Measurements from ENCODE around the gene TACC3.

The TACC3 gene

DNA sequence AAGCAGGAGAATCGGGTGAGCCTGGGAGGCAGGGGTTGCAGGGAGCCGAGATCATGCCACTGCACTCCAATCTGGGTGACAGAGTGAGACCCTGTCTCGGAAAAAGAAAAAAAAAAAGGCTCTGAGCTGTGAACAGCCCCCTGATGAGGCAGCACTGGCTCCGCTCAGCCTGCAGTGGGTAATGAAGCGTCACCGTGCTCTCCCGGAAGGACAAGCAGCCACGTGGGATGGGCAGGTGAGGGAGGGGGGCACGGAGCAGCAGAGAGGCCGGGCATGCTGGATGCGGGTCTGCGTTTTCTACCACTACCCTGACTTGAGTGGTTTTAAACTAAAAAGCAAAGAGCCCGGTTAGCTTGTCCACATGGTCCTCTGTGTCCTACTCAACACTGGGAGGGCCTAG lies 15.5 kb downstream of the TACC3 start:
- TF ChIP-seq, protein P1, sequence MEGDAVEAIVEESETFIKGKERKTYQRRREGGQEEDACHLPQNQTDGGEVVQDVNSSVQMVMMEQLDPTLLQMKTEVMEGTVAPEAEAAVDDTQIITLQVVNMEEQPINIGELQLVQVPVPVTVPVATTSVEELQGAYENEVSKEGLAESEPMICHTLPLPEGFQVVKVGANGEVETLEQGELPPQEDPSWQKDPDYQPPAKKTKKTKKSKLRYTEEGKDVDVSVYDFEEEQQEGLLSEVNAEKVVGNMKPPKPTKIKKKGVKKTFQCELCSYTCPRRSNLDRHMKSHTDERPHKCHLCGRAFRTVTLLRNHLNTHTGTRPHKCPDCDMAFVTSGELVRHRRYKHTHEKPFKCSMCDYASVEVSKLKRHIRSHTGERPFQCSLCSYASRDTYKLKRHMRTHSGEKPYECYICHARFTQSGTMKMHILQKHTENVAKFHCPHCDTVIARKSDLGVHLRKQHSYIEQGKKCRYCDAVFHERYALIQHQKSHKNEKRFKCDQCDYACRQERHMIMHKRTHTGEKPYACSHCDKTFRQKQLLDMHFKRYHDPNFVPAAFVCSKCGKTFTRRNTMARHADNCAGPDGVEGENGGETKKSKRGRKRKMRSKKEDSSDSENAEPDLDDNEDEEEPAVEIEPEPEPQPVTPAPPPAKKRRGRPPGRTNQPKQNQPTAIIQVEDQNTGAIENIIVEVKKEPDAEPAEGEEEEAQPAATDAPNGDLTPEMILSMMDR (IDR thresholded peaks at IDR 0.05; ENCODE audit: extremely low read depth, missing control alignments), result no peak
- DNase-seq (ENCODE audit: low spot score), result no peak

DNA sequence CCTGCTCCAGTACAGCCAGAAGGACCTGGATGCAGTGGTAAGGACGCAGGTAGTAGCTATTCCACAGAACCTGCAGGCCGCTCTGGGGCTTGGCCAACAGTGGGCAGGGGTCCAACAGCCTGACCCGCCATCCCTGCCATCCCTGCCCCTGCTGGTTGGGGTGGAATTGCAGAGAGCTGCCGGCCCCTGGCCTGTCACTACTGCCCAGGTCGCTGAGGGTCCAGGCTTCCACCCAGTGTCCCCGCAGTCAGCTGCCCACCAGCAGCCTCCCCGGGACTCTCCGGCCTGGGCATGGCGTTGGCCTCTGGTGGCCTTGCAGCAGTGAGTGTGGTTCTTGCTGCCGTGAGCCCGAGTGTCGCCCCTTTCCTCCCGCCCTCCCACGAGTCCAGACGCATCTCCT lies 16.3 kb downstream of the TACC3 start:
- no peak for DNase-seq (ENCODE audit: low spot score)
- TF ChIP-seq, protein P1 (IDR thresholded peaks at IDR 0.05; ENCODE audit: extremely low read depth, missing control alignments), result no peak

DNA sequence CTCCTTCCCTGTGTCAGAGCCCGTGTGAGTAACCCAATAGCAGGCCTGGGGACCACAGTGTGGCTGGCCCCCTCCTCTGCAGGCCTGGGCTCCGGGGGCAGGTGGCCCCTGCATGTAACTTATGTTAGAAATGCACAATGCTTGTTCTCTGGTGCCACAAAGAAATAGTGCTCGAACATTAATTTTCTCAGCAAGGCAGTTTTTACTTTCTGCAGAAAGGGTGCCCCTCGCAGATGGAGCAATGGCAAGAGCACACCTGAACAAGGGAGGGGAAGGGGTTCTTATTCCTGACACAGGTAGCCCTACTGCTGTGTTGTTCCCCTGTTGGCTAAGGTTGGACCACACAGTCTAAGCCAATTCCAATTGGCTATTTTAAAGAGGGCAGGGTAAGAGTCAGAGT lies 17.1 kb downstream of the TACC3 start:
- TF ChIP-seq, protein P1 (IDR thresholded peaks at IDR 0.05; ENCODE audit: extremely low read depth, missing control alignments), result no peak
- DNase-seq (ENCODE audit: low spot score), result no peak

DNA sequence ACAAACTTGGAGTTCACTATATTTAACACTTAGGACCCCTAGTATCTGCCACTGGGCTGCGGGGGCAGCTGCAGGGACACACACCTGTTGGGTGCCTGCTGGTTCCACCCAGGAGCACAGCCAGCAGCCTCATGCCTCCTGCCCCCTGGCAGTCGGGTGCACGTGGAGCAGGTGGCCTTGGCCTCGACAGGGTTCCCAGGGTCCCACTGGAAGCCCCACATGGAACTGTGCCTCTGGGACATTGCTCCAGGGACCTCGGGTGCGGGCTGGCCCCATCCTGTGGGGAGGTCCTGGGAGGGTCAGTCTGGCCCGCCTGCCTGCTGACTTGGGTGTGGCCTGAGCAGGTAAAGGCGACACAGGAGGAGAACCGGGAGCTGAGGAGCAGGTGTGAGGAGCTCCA lies 18.0 kb downstream of the TACC3 start:
- no peak for DNase-seq (ENCODE audit: low spot score)
- TF ChIP-seq, protein P1 (IDR thresholded peaks at IDR 0.05; ENCODE audit: extremely low read depth, missing control alignments), result no peak

DNA sequence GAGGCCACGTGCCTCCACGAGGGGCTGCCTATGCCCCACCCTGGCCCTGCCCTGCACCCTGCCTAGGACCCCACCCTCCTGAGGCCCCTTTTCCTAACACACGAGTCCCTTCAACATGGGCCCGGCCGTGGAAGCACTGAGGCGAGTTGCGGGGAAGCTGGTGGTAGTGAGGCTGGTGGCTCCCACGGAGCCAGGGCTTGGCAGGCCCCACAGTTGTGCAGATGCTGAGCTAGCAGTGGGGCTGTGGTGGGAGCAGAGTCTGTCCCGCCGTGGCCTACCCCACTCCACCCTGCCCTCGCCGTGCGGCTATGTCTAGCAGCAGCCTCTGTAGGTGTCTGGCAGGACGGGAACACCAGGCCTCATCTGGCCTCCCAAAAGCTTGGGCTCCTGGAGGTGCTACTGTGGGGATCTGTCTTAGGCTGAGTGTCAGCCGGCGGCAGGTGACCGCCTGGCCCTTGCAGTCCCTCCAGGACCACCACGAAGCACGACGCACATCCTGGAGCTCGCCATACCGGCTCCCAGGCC lies 18.8 kb downstream of the TACC3 start:
- DNase-seq (ENCODE audit: low spot score), result no peak
- TF ChIP-seq, protein P1 (IDR thresholded peaks at IDR 0.05; ENCODE audit: extremely low read depth, missing control alignments), result no peak

DNA sequence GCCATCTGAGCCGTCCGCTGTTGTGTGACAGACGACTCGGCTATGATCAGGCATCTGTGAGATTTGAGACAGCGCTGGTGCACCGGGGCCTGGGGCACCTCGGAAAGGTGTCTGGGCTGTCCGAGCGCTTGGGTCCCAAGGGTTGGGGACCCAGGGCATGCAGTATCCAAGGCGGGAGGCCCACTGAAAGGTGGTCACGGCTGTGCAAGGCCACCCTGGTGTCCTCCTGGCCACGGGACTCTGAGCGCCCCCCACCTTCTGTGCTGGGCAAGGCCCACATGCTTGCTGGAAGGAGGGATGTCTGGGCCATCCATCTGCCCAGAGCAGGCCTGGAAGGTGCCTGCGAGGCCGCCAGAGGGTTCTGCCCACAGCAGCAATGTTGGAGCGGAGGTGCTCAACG lies 19.9 kb downstream of the TACC3 start:
- no peak for DNase-seq (ENCODE audit: low spot score)
- TF ChIP-seq, protein P1 (IDR thresholded peaks at IDR 0.05; ENCODE audit: extremely low read depth, missing control alignments), result no peak

DNA sequence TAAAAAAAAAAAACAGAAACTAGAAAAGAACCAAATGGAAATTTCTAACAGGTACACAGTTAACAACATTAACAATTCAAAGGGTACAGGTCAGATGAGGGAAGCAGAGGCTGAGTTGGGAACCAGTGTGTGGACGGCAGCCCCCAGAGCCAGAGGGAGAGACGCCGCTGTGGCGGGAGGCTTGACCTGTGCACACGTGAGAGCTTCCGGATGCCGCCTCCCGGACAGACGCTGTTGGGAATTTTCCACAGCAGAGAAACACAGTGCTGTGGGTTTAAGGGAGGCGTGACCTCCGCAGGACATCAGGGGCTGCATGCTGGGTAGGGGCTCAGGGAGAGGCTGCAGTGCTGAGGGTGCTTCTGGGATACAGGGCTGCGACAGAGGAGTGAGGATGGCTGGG lies 22.2 kb downstream of the TACC3 start:
- TF ChIP-seq, protein P1 (IDR thresholded peaks at IDR 0.05; ENCODE audit: extremely low read depth, missing control alignments), result no peak
- DNase-seq (ENCODE audit: low spot score), result no peak
